Neural progenitor cell (in vitro differentiated cells): ENCODE results near the gene CDC42EP3. TPM values are rescaled to one million over a fixed set of nuclear protein-coding genes. Genes with fewer than 3 reads are reported as not detected.

Source experiments
- DNase-seq: peaks from one replicate; pipeline ENCODE4 v3.0.0-alpha.2; 2016; ENCODE audit warnings: low spot score
- H2AFZ ChIP-seq: fragments of 200-600 bp; sonication (generic); replicated peaks from 2 replicates; pipeline ENCODE4 v1.6.1; 2016; ENCODE audit warnings: antibody characterized with exemption
- H3F3A ChIP-seq: fragments of 200-600 bp; sonication (generic); 2 replicates; pipeline ENCODE4 v1.6.1; 2016; ENCODE audit warnings: antibody characterized with exemption, low read depth
- H3K27ac ChIP-seq: fragments of 200-600 bp; sonication (generic); 2 replicates; pipeline ENCODE4 v1.5.1; 2016; ENCODE audit warnings: mild to moderate bottlenecking
- H3K27me3 ChIP-seq: fragments of 200-600 bp; sonication (generic); 2 replicates; pipeline ENCODE4 v1.6.1; 2016; ENCODE audit warnings: mild to moderate bottlenecking, moderate library complexity
- H3K36me3 ChIP-seq: fragments of 200-600 bp; sonication (generic); 2 replicates; pipeline ENCODE4 v1.5.1; 2016
- H3K4me1 ChIP-seq: fragments of 200-600 bp; sonication (generic); 2 replicates; pipeline ENCODE4 v1.6.1; 2016; ENCODE audit warnings: mixed run types
- H3K4me2 ChIP-seq: fragments of 200-600 bp; sonication (generic); 2 replicates; pipeline ENCODE4 v1.6.1; 2016
- H3K4me3 ChIP-seq: fragments of 200-600 bp; sonication (generic); 2 replicates; pipeline ENCODE4 v1.5.1; 2016
- H3K79me2 ChIP-seq: fragments of 200-600 bp; sonication (generic); 2 replicates; pipeline ENCODE4 v1.6.1; 2016; ENCODE audit warnings: low read depth
- H3K9ac ChIP-seq: fragments of 200-600 bp; sonication (generic); 2 replicates; pipeline ENCODE4 v1.6.1; 2016
- H3K9me3 ChIP-seq: fragments of 200-600 bp; sonication (generic); 2 replicates; pipeline ENCODE4 v1.5.1; 2016; ENCODE audit warnings: low read depth
- H4K20me1 ChIP-seq: fragments of 200-600 bp; sonication (generic); 2 replicates; pipeline ENCODE4 v1.6.1; 2016; ENCODE audit warnings: low read depth
- H3K27ac Mint-ChIP-seq: 3 replicates; pipeline ENCODE4 v1.8.0; 2021; ENCODE audit warnings: mixed read lengths
- H3K27me3 Mint-ChIP-seq: 2 replicates; pipeline ENCODE4 v1.8.0; 2022; ENCODE audit warnings: low read depth, mild to moderate bottlenecking, inconsistent platforms, moderate library complexity, mixed read lengths; ENCODE audit not compliant: insufficient read depth
- H3K36me3 Mint-ChIP-seq: 3 replicates; pipeline ENCODE4 v1.8.0; 2021; ENCODE audit warnings: mixed read lengths
- H3K4me1 Mint-ChIP-seq: 3 replicates; pipeline ENCODE4 v1.8.0; 2021; ENCODE audit warnings: mixed read lengths
- H3K4me3 Mint-ChIP-seq: 3 replicates; pipeline ENCODE4 v1.8.0; 2021; ENCODE audit warnings: mild to moderate bottlenecking, moderate library complexity, mixed read lengths
- H3K9me3 Mint-ChIP-seq: 3 replicates; pipeline ENCODE4 v1.8.0; 2020; ENCODE audit warnings: mixed read lengths
- CTCF ChIP-seq: fragments of 200-600 bp; sonication (generic); IDR thresholded peaks from 2 replicates; pipeline ENCODE4 v1.5.1; 2017; ENCODE audit warnings: antibody characterized with exemption, mild to moderate bottlenecking
- EZH2 ChIP-seq: fragments of 200-600 bp; sonication (generic); IDR thresholded peaks from 2 replicates; pipeline ENCODE4 v1.6.1; 2017; ENCODE audit warnings: antibody characterized with exemption, mild to moderate bottlenecking, moderate library complexity
- EZH2phosphoT487 ChIP-seq: fragments of 200-600 bp; sonication (generic); IDR thresholded peaks from 2 replicates; pipeline ENCODE4 v1.6.1; 2017; ENCODE audit warnings: antibody characterized with exemption
- total RNA-seq: library from RNA; depleted of rRNA; stranded (reverse); fragments of >200 nt; gene quantifications from 2 replicates; pipeline ENCODE4 v1.2.3, GENCODE V29; 2015; ENCODE audit warnings: low replicate concordance

Gene CDC42EP3
- total RNA-seq, 1 donor from 2014 or later, result 21.2 TPM

GRCh38 chr2:37602702-37603101 lies 68.7 kb downstream of the CDC42EP3 start:
- H3K36me3 Mint-ChIP-seq, result no peaks in the 10 kb centered on the region
- H3K4me1 ChIP-seq, result no peaks in the 10 kb centered on the region
- H3K9me3 Mint-ChIP-seq, result peaks cover 5% of the 10 kb centered on the region
- H2AFZ ChIP-seq, result no peak overlapping the region
- DNase-seq, result no peak
- no peaks in the 10 kb centered on the region for H3K36me3 ChIP-seq
- no peaks in the 10 kb centered on the region for H3F3A ChIP-seq
- H3K4me1 Mint-ChIP-seq, result no peaks in the 10 kb centered on the region
- H3K27ac Mint-ChIP-seq, result no peak overlapping the region
- no peak overlapping the region for H3K4me3 Mint-ChIP-seq
- no peak overlapping the region for H3K27ac ChIP-seq
- H3K79me2 ChIP-seq, result no peaks in the 10 kb centered on the region
- TF ChIP-seq EZH2 (no peak), CTCF (no peak), EZH2phosphoT487 (no peak)
- H3K4me3 ChIP-seq, result no peak overlapping the region
- H3K9ac ChIP-seq, result no peak overlapping the region
- peaks cover 2% of the 10 kb centered on the region for H3K27me3 Mint-ChIP-seq
- no peak overlapping the region for H3K4me2 ChIP-seq
- no peaks in the 10 kb centered on the region for H3K9me3 ChIP-seq
- H3K27me3 ChIP-seq, result no peaks in the 10 kb centered on the region
- no peaks in the 10 kb centered on the region for H4K20me1 ChIP-seq

GRCh38 chr2:37602040-37602439 lies 69.4 kb downstream of the CDC42EP3 start:
- Mint-ChIP-seq H3K4me1 (no peaks in the 10 kb centered on the region), H3K36me3 (no peaks in the 10 kb centered on the region), H3K4me3 (no peak overlapping the region), H3K27ac (no peak overlapping the region), H3K9me3 (peaks cover 5% of the 10 kb centered on the region), H3K27me3 (peaks cover 2% of the 10 kb centered on the region)
- Histone ChIP-seq H3K4me3 (no peak overlapping the region), H3F3A (no peaks in the 10 kb centered on the region), H3K36me3 (no peaks in the 10 kb centered on the region), H3K27ac (no peak overlapping the region), H3K27me3 (no peaks in the 10 kb centered on the region), H3K9me3 (no peaks in the 10 kb centered on the region), H2AFZ (no peak overlapping the region), H3K4me1 (no peaks in the 10 kb centered on the region), H4K20me1 (no peaks in the 10 kb centered on the region), H3K79me2 (no peaks in the 10 kb centered on the region), H3K9ac (no peak overlapping the region), H3K4me2 (no peak overlapping the region)
- no peak for DNase-seq
- TF ChIP-seq CTCF, result no peak
- no peak for TF ChIP-seq EZH2
- TF ChIP-seq EZH2phosphoT487, result no peak

- Histone ChIP-seq H3K9me3 (no peaks in the 10 kb centered on the region), H3K4me1 (no peaks in the 10 kb centered on the region), H3F3A (no peaks in the 10 kb centered on the region), H3K27me3 (no peaks in the 10 kb centered on the region), H3K36me3 (no peaks in the 10 kb centered on the region), H3K4me3 (no peak overlapping the region), H3K9ac (no peak overlapping the region), H3K79me2 (no peaks in the 10 kb centered on the region), H4K20me1 (no peaks in the 10 kb centered on the region), H3K27ac (no peak overlapping the region), H3K4me2 (no peak overlapping the region), H2AFZ (no peak overlapping the region)
- Mint-ChIP-seq H3K9me3 (peaks cover 5% of the 10 kb centered on the region), H3K4me3 (no peak overlapping the region), H3K27me3 (peaks cover 2% of the 10 kb centered on the region), H3K4me1 (no peaks in the 10 kb centered on the region), H3K36me3 (no peaks in the 10 kb centered on the region), H3K27ac (no peak overlapping the region)
- DNase-seq, result no peak
- TF ChIP-seq EZH2, result no peak
- no peak for TF ChIP-seq CTCF
- no peak for TF ChIP-seq EZH2phosphoT487
Measured at GRCh38 chr2:37601569-37601968, 69.9 kb downstream of the CDC42EP3 start.
